OCI-LY3 (cell line): Measurements from ENCODE around the gene RGS1.

Source experiments
- H2AFZ ChIP-seq: fragments of 200-600, 300-600 bp; shearing (Covaris generic); 2 replicates; pipeline ENCODE4 v1.6.0; 2014; ENCODE audit warnings: antibody characterized with exemption, low read depth, low read length
- H3K27ac ChIP-seq: fragments of 200-600, 300-600 bp; sonication (generic); 2 replicates; pipeline ENCODE4 v1.5.1; 2014; ENCODE audit warnings: mild to moderate bottlenecking, low read length, moderate library complexity, mixed read lengths
- H3K27me3 ChIP-seq: fragments of 200-600, 300-600 bp; sonication (generic); 2 replicates; pipeline ENCODE4 v1.6.1; 2014; ENCODE audit warnings: low read depth, low read length, mixed read lengths
- H3K36me3 ChIP-seq: fragments of 200-600, 300-600 bp; sonication (generic); replicated peaks from 2 replicates; pipeline ENCODE3; 2014; ENCODE audit warnings: low read depth, low read length, mixed read lengths
- H3K4me1 ChIP-seq: fragments of 300-600, 200-600 bp; sonication (generic); 2 replicates; pipeline ENCODE4 v1.6.1; 2014; ENCODE audit warnings: low read length, mixed read lengths
- H3K4me2 ChIP-seq: fragments of 200-600, 300-600 bp; sonication (generic); 2 replicates; pipeline ENCODE4 v1.6.1; 2014; ENCODE audit warnings: low read length, mixed read lengths
- H3K4me3 ChIP-seq: fragments of 300-600, 200-600 bp; sonication (generic); 2 replicates; pipeline ENCODE4 v1.5.1; 2014; ENCODE audit warnings: antibody characterized with exemption, mild to moderate bottlenecking, low read length, moderate library complexity
- H3K79me2 ChIP-seq: fragments of 300-600, 200-600 bp; shearing (Covaris generic); 2 replicates; pipeline ENCODE4 v1.6.1; 2014; ENCODE audit warnings: mild to moderate bottlenecking, low read length, mixed read lengths
- H3K9ac ChIP-seq: fragments of 300-600, 200-600 bp; shearing (Covaris generic); 2 replicates; pipeline ENCODE4 v1.6.0; 2014; ENCODE audit warnings: mild to moderate bottlenecking, low read length, moderate library complexity
- H3K9me3 ChIP-seq: fragments of 200-600, 300-600 bp; shearing (Covaris generic); 2 replicates; pipeline ENCODE4 v1.6.1; 2014; ENCODE audit warnings: low read length, mixed read lengths; ENCODE audit not compliant: insufficient read depth
- H4K20me1 ChIP-seq: fragments of 200-600, 300-600 bp; sonication (generic); 2 replicates; pipeline ENCODE4 v1.6.1; 2016; ENCODE audit warnings: low read length, mixed read lengths; ENCODE audit not compliant: insufficient read depth
- CTCF ChIP-seq: fragments of 200-600, 300-600 bp; sonication (generic); IDR thresholded peaks from 2 replicates; pipeline ENCODE4 v1.5.1; 2014; ENCODE audit warnings: antibody characterized with exemption, low read length, low read depth
- EZH2phosphoT487 ChIP-seq: fragments of 200-600 bp; shearing (Covaris generic); IDR thresholded peaks from 2 replicates; pipeline ENCODE4 v1.6.1; 2018; ENCODE audit warnings: antibody characterized with exemption, mixed run types, low read depth

The RGS1 gene

DNA sequence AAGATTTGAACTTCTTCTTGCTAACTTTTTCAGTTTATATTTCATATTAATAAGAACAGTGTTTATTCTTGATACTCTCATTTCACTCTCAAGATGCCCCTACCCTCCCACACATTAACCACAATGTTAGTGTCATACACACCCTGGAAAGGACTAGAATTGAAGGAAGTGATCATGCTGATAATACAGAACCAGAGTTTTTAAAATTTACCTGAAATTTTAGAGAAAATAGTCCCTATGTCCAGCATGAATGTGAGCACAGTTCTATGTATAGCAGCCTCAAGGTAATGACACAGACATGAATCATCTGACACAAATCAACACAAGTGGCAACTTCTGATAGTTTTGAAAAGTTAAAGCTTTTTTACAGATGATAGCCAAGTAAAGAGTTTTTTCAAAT is 26.0 kb downstream of the RGS1 start:
- H3K4me3 ChIP-seq = no peak overlapping the region
- peaks cover 37% of the 10 kb centered on the region for H3K4me1 ChIP-seq
- no peak overlapping the region for H2AFZ ChIP-seq
- no peak overlapping the region for H3K27ac ChIP-seq
- no peak overlapping the region for H3K9ac ChIP-seq
- H3K79me2 ChIP-seq = no peaks in the 10 kb centered on the region
- H4K20me1 ChIP-seq = no peaks in the 10 kb centered on the region
- H3K4me2 ChIP-seq = no peak overlapping the region
- H3K36me3 ChIP-seq = no peaks in the 10 kb centered on the region
- TF ChIP-seq CTCF = no peak
- TF ChIP-seq EZH2phosphoT487 = no peak
- H3K27me3 ChIP-seq = no peaks in the 10 kb centered on the region
- no peaks in the 10 kb centered on the region for H3K9me3 ChIP-seq

DNA sequence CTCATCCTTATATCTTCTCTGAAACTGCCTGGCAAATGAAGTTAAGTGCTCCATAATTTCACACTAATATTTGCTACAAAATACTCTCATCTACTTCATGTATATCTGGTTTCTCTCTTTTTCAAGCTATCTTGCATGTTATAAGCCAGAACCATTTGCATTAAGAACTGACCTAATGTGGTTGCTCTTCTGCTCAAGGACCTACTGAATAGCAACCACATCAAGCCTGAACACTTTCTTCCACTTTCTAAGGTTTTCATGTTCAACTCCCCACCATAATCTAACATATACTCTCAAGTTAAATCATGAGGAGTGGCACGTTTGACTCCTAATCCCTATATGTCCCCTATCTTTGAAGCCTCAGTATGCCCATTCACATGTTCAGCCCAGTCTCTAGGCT is 27.2 kb downstream of the RGS1 start:
- Histone ChIP-seq H3K4me3 (no peak overlapping the region), H3K4me1 (peaks cover 49% of the 10 kb centered on the region), H3K36me3 (no peaks in the 10 kb centered on the region), H4K20me1 (no peaks in the 10 kb centered on the region), H2AFZ (no peak overlapping the region), H3K9me3 (no peaks in the 10 kb centered on the region), H3K27ac (no peak overlapping the region), H3K9ac (no peak overlapping the region), H3K79me2 (no peaks in the 10 kb centered on the region), H3K4me2 (no peak overlapping the region), H3K27me3 (no peaks in the 10 kb centered on the region)
- TF ChIP-seq CTCF (no peak), EZH2phosphoT487 (no peak)

DNA sequence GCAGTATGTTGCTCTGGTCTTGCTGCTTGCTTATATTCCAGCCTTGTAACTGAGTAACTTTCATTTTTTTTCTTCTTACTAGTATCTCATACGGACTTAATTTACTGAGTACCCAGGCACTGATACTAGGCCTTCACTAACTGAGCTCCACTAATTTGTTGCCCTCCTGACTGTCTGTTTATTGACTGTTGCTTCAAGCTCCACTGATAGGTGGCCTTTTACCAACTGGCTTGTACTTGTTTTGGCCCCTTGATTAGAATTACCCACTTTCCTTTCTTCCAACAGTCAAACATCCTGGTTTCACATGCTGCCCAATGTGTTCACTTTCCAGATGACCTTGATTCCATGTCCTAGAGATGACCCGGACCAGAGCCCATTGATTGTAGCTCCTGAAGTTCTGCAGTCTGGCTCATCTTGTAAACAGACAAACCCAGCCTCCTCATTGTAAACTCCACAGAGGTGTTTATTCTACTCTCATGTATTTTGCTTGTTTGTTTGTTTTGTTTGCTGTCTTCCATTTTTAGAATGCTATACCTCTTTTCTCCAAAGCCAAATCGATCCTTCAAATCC is 27.7 kb downstream of the RGS1 start:
- Histone ChIP-seq H3K4me1 (peaks cover 55% of the 10 kb centered on the region), H3K79me2 (no peaks in the 10 kb centered on the region), H3K9me3 (no peaks in the 10 kb centered on the region), H4K20me1 (no peaks in the 10 kb centered on the region), H3K27me3 (no peaks in the 10 kb centered on the region), H3K9ac (no peak overlapping the region), H2AFZ (no peak overlapping the region), H3K36me3 (no peaks in the 10 kb centered on the region), H3K27ac (no peak overlapping the region), H3K4me3 (no peak overlapping the region), H3K4me2 (no peak overlapping the region)
- no peak for TF ChIP-seq CTCF

DNA sequence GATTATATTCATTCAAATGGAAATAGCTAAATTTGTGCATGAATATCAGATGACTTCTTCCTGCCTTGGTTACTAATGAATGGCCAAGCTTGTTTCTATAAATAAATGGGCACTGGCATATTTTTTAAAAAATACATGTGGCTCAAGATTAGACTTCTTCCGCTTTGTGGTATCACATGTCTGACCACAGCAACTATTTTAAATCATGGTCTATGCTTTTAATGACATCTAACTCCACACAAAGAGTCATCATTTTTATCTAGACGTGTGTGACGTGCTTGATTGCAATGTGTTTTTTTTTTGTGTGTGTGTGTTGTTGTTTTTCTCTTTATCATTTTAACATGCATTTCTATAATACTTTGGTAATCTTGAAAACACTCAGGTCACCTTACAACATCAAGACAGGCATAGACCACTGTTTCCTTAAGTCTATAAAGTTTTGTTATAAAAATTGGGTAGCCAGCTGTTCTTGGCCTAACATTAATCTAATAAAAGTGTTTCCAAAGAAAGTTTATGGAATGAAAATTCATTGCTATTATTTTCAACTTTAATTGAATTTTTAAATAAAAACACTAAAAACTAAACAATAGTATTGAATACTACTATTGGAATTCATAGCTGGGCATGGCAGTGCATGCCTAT is 29.5 kb downstream of the RGS1 start:
- TF ChIP-seq CTCF (no peak), EZH2phosphoT487 (no peak)
- Histone ChIP-seq H2AFZ (no peak overlapping the region), H3K9ac (no peak overlapping the region), H3K4me3 (peak overlapping the region; percentile 23; the same call in 1 of the 2 replicates), H3K9me3 (no peaks in the 10 kb centered on the region), H3K4me1 (peaks cover 69% of the 10 kb centered on the region), H4K20me1 (no peaks in the 10 kb centered on the region), H3K27me3 (no peaks in the 10 kb centered on the region), H3K27ac (0 out of 2 replicates have a peak overlapping the region, but pooled peaks have one; percentile 9), H3K79me2 (no peaks in the 10 kb centered on the region), H3K36me3 (no peaks in the 10 kb centered on the region), H3K4me2 (peak overlapping the region; percentile 55)
